HG02884 (cell line): ENCODE data around the gene RBMX.
"Not testable (repeated sequence)": the region's sequence is repeated elsewhere in the genome, so short reads cannot be mapped to it uniquely, and the experiment has no call there.

ENCODE experiments used
- ATAC-seq: cut with Tn5 transposase; IDR thresholded peaks from one replicate; pipeline ENCODE4 v1.9.1; 2021; ENCODE audit warnings: mild to moderate bottlenecking, moderate library complexity; ENCODE audit not compliant: unreplicated experiment

Gene RBMX

GRCh38 chrX:136879001-136879687 lies 1.4 kb downstream of the RBMX start:
- no peak for ATAC-seq

GRCh38 chrX:136878423-136878822 lies 2.1 kb downstream of the RBMX start:
- ATAC-seq: no peak

- ATAC-seq: not testable (repeated sequence)
Observed at GRCh38 chrX:136874114-136874513, 6.4 kb downstream of the RBMX start.

DNA sequence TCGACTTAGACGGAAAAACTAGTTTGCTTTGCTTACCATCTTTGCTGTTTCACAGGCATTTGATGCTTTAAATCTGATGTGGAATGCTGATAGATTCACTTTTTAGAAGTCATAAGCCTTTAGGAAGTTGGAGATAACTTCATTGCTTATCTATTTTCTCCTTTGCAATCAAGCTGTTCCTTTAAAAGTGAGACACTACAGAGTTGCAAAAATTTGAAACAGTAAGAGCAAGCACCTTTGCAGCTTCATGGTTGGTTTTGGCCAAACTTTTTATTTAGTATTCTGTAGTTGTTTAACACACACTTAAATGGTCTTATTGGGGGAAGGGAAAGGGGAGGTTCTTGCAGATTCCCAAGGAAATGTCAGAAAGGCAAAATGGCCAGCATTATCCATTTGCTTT lies 7.3 kb downstream of the RBMX start:
- ATAC-seq: not testable (repeated sequence)

GRCh38 chrX:136872091-136872700 lies 8.3 kb downstream of the RBMX start:
- ATAC-seq: no peak

- ATAC-seq: no peak
Observed at GRCh38 chrX:136870064-136870463, 10.5 kb downstream of the RBMX start.

DNA sequence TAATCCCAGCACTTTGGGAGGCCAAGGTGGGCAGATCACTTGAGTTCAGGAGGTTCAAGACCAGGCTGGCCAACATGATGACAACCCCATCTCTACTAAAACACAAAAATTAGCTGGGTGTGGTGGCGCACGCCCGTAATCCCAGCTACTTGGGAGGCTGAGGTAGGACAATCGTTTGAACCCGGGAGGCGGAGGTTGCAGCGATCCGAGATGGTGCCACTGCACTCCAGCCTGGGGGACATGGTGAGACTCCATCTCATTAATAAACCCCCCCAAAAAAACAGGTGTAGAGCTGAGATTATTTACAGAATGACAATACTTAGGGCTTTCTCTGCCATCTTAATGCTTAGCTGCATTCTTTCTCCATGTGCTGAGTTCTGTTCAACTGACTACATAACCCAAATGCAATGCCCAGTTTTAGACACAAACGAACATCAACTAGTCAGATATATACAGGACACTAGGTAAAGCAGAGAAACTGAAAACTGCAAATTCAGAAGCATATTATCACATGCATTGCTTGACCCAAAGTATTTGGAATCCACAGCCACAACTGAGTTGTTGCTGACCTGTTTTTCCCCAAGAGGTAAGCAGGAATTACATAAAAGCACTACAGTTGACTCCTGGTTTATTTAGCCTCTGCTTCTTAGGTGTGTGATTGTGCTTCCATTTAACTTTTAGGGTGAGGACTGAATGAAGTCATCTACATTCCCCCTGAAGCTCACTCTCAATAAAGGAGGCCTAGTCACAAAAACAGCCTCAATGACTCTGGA lies 12.1 kb downstream of the RBMX start:
- ATAC-seq: no peak

DNA sequence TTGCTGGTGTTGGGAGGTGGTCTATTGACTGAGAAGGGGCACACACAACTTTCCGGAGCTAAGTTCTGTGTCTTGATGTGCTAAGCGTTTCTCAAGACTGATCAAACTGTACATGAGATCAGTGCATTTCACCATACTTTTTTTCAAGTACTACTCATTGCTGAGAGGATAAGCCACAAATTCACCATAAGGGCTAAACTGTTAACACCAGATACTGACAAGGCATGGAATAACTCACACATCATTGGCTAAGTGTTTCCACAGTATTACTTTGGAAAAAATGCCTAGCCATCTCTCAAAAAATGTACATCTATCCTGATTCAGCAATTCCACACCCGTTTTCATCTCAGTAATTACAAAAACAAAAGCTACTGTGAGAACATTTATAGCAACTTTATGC lies 13.0 kb downstream of the RBMX start:
- no peak for ATAC-seq

GRCh38 chrX:136867096-136867491 lies 13.4 kb downstream of the RBMX start:
- ATAC-seq: no peak

- no peak for ATAC-seq
Observed at GRCh38 chrX:136866337-136867095, 14.0 kb downstream of the RBMX start.

GRCh38 chrX:136865270-136866158 lies 15.0 kb downstream of the RBMX start:
- no peak for ATAC-seq

DNA sequence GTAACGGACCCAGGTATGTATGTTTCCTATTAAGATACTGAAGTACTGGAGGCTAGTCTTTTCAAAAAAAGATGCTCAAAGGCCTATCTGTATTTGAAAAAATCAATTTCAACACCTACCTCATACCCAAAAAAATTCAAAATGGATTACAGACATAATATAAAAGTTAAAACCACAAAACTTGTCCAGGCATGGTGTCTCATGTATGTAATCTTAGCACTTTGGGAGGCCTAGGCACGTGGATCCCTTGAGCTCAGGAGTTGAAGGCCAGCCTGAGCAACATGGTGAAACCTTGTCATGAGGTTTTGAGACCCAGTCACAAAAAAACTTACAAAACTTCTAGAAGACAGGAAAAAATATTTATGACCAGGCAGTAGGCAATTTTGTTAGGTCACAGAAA lies 16.7 kb downstream of the RBMX start:
- ATAC-seq: no peak

- no peak for ATAC-seq
Observed at GRCh38 chrX:136862546-136862945, 18.0 kb downstream of the RBMX start.

DNA sequence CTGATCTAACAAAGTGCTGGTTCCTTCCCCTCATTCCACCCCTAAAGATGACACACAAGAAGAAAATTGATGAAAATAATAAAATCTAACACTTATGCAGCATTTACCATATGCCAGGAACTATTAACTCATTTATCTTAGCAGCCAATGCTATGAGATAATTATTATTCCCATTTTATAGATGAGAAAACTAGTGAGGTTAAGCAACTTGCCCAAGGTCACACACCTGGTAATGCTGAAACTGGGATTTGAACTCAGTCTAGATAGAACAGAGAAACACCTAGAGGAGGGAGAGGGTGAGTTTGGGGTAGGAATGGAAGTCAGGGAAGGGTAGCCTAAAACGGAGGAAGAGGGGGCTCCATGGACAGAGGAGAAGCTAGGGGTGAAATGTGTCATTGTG lies 18.6 kb downstream of the RBMX start:
- ATAC-seq: no peak

DNA sequence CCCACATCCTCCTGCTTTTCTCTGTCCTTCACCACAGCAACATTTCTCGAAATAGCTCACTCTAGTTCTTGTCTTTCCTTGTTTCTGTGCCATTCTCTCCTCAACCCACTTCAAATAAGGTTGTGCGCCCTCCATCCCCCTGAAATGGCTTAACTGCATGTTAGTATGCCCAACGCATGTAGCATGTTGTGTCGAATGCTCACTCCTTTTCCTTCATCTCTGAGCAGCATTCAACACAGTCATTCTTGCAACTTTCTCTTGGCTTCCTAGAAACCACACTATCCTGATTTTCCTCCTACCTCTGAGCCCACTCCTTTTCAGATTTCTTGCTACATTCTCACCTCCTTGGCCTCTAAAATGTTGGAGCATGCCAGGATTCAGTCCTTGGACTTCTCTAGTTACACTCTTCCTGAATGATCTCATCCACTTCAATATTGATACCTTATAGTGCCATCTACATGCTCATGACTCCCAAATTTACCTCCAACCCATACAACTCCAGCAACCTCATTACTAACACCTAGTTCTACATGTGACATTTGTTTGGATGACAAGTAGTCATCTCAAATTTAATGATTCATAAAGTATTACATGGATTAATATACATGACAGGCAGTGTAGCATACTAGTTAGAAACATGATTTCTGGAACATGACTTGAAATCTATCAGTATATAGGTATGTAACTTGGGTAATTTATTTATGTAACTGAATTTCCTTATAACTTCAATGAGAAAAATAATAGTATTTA lies 22.3 kb downstream of the RBMX start:
- no peak for ATAC-seq

DNA sequence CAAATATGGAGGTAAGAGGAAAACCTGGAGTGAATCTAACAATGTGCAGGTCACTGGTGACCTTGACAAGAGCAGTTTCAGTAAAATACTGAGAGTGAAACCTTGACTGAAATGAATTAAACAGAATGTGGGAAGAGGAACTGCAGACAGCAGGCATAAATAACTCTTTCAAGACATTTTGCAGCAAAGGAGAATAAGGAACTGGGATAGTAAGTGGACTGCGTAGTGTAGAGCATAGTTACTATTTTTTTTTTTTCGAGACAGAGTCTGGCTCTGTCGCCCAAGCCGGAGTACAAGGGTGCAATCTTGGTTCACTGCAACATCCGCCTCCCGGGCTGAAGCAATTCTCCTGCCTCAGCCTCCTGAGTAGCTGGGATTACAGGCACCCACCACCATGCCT lies 24.0 kb downstream of the RBMX start:
- ATAC-seq: no peak

GRCh38 chrX:136856050-136856449 lies 24.5 kb downstream of the RBMX start:
- no peak for ATAC-seq

DNA sequence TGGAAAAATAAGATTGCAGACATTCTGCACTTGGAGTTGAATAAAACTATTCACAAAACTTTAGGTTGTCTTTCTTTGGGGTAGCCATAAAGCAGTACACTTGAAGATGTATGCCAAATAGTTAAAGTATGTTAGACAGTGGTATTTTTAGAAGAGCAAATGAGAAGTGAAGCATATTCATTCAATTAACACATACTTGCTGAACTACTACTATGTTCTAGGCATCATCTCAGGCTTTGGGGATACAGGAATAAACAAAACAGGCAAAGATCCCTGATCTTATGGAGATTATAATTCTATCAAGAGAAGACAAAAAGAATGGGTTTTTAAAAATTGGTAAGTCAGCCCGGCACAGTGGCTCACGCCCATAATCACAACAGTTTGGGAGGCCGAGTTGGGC lies 29.0 kb downstream of the RBMX start:
- no peak for ATAC-seq

DNA sequence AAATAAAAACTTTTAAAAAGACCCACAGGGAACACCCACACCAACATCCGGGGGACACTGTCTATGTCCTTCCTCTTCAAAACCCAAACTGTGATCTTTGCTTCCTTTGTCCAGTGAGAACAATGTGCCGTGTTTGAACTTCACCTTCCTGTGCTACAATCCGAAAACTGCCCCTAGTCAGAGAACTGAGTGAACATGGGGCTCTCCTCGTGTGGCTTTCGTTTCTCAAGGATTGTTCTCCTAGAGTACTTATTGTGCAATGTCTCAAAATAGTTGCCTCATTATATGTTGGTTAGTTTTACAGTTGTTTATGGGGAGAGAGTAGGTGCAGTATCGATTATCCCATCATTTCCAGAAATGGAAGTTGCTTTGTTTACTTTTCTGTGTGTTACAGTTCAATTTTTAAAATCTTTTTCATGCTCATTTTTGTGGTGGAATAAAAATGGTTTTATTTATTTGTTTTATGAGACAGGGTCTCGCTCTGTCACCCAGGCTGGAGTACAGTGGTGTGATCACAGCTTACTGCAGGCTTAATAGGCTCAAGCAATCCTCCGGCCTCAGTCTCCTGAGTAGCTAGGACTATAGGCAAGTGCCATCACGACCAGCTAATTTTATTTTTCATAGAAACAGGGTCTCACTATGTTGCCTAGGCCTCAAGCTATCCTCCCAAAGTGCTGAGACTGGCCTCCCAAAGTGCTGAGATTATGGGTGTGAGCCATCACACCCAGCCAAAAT lies 29.9 kb downstream of the RBMX start:
- ATAC-seq: no peak
